ENCODE data around the gene RSRP1.

RSRP1 gene

GRCh38 chr1:25216123-25216522 is 31.1 kb downstream of the RSRP1 start:
- DNase-seq (no peak), ATAC-seq (no peak)
- Mint-ChIP-seq H3K4me3 (no peak overlapping the region), H3K27me3 (peaks cover 6% of the 10 kb centered on the region), H3K36me3 (ENCODE audit: low read depth) (peaks cover 1% of the 10 kb centered on the region), H3K27ac (no peak overlapping the region), H3K9me3 (no peaks in the 10 kb centered on the region), H3K4me1 (no peaks in the 10 kb centered on the region)

DNA sequence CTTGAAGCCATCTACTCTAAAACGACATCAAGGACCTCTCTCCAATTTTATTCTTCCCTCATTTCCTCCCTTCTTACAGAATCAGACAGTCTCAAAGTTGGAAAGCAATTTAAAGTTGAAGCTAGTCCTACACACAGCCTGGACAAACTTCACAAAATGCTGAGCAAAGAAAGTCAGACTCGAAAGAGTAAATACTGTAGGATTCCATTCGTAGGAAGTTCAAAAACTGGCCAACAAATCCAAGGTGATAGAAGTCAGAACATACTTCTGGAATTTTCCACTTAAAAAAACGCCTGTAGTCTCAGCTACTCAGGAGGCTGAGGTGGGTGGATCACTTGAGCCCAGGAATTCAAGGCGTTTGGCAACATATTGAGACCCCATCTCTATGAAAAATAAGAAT is 34.5 kb downstream of the RSRP1 start:
- Mint-ChIP-seq H3K27me3 (peaks cover 8% of the 10 kb centered on the region), H3K4me1 (no peaks in the 10 kb centered on the region), H3K4me3 (no peak overlapping the region), H3K27ac (no peak overlapping the region), H3K36me3 (ENCODE audit: low read depth) (no peaks in the 10 kb centered on the region), H3K9me3 (no peaks in the 10 kb centered on the region)
- ATAC-seq (no peak), DNase-seq (no peak)

DNA sequence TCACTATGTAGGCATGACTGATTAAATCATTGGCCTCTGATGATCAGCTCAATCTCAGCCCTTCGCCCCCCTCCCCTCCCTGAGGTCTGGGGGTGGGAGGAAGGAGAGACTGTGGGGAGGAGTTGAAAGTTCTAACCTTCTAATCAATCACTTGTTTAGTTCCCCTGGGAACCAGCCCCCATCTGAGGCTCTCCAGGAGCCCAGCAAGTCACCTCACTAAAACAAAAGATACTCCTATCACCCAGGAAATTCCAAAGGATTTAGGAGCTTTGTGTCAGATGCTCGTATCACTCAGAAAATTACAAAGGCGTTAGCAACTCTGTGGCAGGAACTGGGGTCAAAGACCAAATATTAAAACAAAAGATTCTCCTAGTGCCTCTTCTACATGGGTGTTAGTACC is 36.5 kb downstream of the RSRP1 start:
- Mint-ChIP-seq H3K27ac (no peak overlapping the region), H3K36me3 (ENCODE audit: low read depth) (no peaks in the 10 kb centered on the region), H3K9me3 (no peaks in the 10 kb centered on the region), H3K27me3 (peaks cover 8% of the 10 kb centered on the region), H3K4me1 (no peaks in the 10 kb centered on the region), H3K4me3 (no peak overlapping the region)
- DNase-seq, result no peak
- no peak for ATAC-seq

GRCh38 chr1:25209516-25209915 is 37.7 kb downstream of the RSRP1 start:
- DNase-seq, result no peak
- H3K36me3 Mint-ChIP-seq (ENCODE audit: low read depth), result no peaks in the 10 kb centered on the region
- no peaks in the 10 kb centered on the region for H3K9me3 Mint-ChIP-seq
- H3K4me1 Mint-ChIP-seq, result no peaks in the 10 kb centered on the region
- ATAC-seq, result no peak
- peaks cover 10% of the 10 kb centered on the region for H3K27me3 Mint-ChIP-seq
- H3K27ac Mint-ChIP-seq, result no peak overlapping the region
- no peak overlapping the region for H3K4me3 Mint-ChIP-seq

DNA sequence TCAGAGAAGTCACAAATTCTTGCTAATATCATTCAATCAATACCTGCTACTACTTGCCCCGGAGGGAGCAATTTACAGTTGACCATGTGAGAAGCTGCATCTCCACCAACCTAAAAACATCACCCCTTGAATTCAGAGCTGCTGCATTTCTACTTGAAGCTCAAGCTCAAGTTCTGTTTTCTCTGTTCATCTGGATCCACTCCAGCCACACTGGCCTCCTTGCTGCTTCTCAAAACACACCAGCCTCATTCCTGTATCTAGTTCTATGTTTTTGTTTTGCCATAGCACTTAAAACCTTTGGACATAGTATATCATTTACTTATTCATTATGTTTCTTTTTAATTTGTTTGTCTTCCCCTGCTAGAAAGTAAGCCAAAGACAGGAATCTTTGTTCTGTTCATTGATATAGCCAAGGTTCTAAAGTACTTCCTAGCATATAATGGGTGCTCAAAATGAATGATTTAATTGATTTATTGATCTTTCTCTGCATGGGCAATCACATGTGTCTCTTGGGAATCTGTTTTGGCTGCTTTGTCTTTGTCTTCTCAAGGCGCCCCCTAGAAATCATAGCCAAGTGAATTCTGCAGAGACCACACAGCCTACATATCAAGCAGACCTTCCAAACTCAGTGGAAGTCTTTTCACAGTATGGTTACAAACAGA is 38.6 kb downstream of the RSRP1 start:
- peaks cover 10% of the 10 kb centered on the region for H3K27me3 Mint-ChIP-seq
- no peaks in the 10 kb centered on the region for H3K4me1 Mint-ChIP-seq
- no peak overlapping the region for H3K4me3 Mint-ChIP-seq
- DNase-seq (no peak), ATAC-seq (no peak)
- no peak overlapping the region for H3K27ac Mint-ChIP-seq
- H3K9me3 Mint-ChIP-seq, result no peaks in the 10 kb centered on the region
- no peaks in the 10 kb centered on the region for H3K36me3 Mint-ChIP-seq (ENCODE audit: low read depth)

DNA sequence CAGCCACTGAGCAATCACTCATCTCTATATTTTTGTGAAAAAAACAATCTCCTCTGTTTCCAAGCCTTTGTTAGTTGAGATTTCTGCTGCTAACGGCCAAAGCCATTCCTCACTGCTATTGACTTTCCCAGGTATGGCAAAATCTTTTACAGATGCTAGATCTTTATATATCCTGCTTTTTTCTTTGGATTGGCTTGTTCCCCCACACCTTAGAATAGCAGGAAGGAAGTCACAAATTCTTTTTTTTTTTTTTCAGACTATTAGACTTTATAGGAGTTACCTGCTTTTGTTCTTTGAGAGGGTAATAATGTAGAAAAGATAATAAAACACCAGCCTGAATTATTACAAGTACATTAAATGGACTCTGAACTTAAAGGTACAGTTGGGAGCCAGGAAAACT is 39.2 kb downstream of the RSRP1 start:
- no peaks in the 10 kb centered on the region for H3K9me3 Mint-ChIP-seq
- H3K4me3 Mint-ChIP-seq, result no peak overlapping the region
- ATAC-seq (no peak), DNase-seq (no peak)
- no peaks in the 10 kb centered on the region for H3K4me1 Mint-ChIP-seq
- peaks cover 10% of the 10 kb centered on the region for H3K27me3 Mint-ChIP-seq
- H3K36me3 Mint-ChIP-seq (ENCODE audit: low read depth), result no peaks in the 10 kb centered on the region
- H3K27ac Mint-ChIP-seq, result no peak overlapping the region

GRCh38 chr1:25206201-25206600 is 41.1 kb downstream of the RSRP1 start:
- no peaks in the 10 kb centered on the region for H3K9me3 Mint-ChIP-seq
- H3K27ac Mint-ChIP-seq, result no peak overlapping the region
- no peak for ATAC-seq
- H3K4me1 Mint-ChIP-seq, result no peaks in the 10 kb centered on the region
- H3K4me3 Mint-ChIP-seq, result no peak overlapping the region
- no peaks in the 10 kb centered on the region for H3K36me3 Mint-ChIP-seq (ENCODE audit: low read depth)
- peaks cover 4% of the 10 kb centered on the region for H3K27me3 Mint-ChIP-seq
- no peak for DNase-seq

- no peak overlapping the region for H3K27ac Mint-ChIP-seq
- no peaks in the 10 kb centered on the region for H3K4me1 Mint-ChIP-seq
- H3K9me3 Mint-ChIP-seq, result no peaks in the 10 kb centered on the region
- no peak overlapping the region for H3K4me3 Mint-ChIP-seq
- ATAC-seq, result no peak
- H3K36me3 Mint-ChIP-seq (ENCODE audit: low read depth), result no peaks in the 10 kb centered on the region
- H3K27me3 Mint-ChIP-seq, result peaks cover 4% of the 10 kb centered on the region
- DNase-seq, result no peak
Measured at GRCh38 chr1:25205786-25206185, 41.5 kb downstream of the RSRP1 start.

DNA sequence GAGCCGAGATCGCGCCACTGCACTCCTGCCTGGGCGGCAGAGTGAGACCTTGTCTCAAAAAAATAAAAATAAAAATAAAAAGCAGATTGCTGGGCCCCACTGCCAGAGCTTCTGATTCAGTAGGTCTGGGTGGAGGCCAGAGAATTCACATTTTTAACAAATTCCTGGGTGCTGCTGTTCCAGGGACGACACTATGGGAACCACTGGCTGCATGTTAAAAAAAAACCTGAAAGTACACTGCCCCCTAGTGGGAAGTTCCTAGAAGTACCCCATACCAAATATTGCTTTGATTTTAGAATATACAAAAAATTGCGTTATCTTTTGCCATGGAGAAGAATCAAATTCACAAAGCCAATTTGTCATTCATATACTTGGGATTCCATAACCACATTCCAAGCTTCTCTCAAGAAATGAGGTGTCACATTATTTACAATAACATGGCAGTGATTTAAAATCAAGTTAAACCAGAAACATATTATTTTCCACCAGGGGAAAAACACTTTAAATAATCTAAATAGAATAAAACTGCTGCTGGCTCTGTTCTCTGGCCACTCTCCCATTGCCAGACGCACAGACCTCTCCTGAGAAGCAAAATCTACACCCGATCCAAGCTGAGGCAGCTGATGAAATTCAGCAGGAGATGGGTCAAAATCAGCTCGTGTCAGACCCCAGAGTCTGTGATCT is 42.3 kb downstream of the RSRP1 start:
- Mint-ChIP-seq H3K27me3 (peaks cover 4% of the 10 kb centered on the region), H3K4me1 (no peaks in the 10 kb centered on the region), H3K36me3 (ENCODE audit: low read depth) (no peaks in the 10 kb centered on the region), H3K4me3 (no peak overlapping the region), H3K9me3 (no peaks in the 10 kb centered on the region), H3K27ac (no peak overlapping the region)
- no peak for DNase-seq
- no peak for ATAC-seq

GRCh38 chr1:25201006-25201405 is 46.2 kb downstream of the RSRP1 start:
- no peak for DNase-seq
- no peak overlapping the region for H3K27ac Mint-ChIP-seq
- no peak overlapping the region for H3K4me3 Mint-ChIP-seq
- H3K27me3 Mint-ChIP-seq, result peaks cover 2% of the 10 kb centered on the region
- ATAC-seq, result no peak
- H3K36me3 Mint-ChIP-seq (ENCODE audit: low read depth), result no peaks in the 10 kb centered on the region
- peaks cover 12% of the 10 kb centered on the region for H3K4me1 Mint-ChIP-seq
- H3K9me3 Mint-ChIP-seq, result no peaks in the 10 kb centered on the region

DNA sequence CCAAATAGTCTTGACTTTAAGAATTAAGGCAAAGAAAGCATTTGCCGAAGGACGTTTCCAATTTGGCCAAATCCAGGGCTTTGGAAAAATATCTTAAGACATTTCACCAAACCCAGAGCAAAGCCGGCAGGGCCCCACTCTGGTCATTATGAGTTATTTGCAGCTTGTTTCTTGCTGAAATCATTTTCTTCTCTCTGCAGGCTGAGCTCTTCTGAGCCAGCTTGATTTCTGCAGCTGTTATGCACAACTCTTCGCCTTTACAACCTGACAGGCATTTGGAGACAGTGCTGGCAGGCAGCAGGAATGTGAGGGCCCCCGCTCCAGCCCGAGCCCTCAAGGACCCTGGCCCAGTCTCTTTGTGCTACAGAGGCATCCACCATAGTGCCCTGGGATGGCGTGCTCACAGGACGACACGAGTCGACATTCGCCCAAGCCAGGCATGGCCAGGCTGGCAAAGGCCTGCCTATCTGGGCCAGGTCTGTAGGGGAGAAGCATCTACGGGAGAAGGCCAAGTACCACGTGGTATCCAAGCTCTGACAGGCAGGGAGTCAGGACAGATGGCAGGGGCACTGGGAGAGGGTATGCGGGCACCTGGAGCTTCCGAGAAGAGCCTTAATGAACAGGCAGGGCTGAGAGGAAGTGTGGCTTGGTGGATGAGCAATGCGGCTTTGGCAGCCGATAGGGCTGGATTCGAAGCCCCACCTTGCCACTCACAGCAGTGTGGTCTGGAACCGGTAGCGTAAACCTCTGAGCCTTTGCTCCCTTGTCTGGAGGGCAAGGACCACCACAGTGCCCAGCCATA is 47.2 kb downstream of the RSRP1 start:
- Mint-ChIP-seq H3K4me1 (peaks cover 12% of the 10 kb centered on the region), H3K9me3 (no peaks in the 10 kb centered on the region), H3K4me3 (no peak overlapping the region), H3K27ac (no peak overlapping the region), H3K27me3 (peaks cover 2% of the 10 kb centered on the region), H3K36me3 (ENCODE audit: low read depth) (no peaks in the 10 kb centered on the region)
- DNase-seq (no peak), ATAC-seq (no peak)

GRCh38 chr1:25198663-25199252 is 48.5 kb downstream of the RSRP1 start:
- Mint-ChIP-seq H3K4me1 (peaks cover 16% of the 10 kb centered on the region), H3K9me3 (no peaks in the 10 kb centered on the region), H3K36me3 (ENCODE audit: low read depth) (no peaks in the 10 kb centered on the region), H3K4me3 (no peak overlapping the region), H3K27ac (no peak overlapping the region), H3K27me3 (no peaks in the 10 kb centered on the region)
- ATAC-seq, result peak; percentile 61
- DNase-seq, result peak; percentile 12

- Mint-ChIP-seq H3K36me3 (ENCODE audit: low read depth) (peaks cover 2% of the 10 kb centered on the region), H3K27ac (no peak overlapping the region), H3K4me1 (peaks cover 16% of the 10 kb centered on the region), H3K27me3 (peaks cover 3% of the 10 kb centered on the region), H3K4me3 (no peak overlapping the region), H3K9me3 (no peaks in the 10 kb centered on the region)
- no peak for DNase-seq
- ATAC-seq, result peak; percentile 59
Measured at GRCh38 chr1:25197982-25198662, 49.1 kb downstream of the RSRP1 start.

DNA sequence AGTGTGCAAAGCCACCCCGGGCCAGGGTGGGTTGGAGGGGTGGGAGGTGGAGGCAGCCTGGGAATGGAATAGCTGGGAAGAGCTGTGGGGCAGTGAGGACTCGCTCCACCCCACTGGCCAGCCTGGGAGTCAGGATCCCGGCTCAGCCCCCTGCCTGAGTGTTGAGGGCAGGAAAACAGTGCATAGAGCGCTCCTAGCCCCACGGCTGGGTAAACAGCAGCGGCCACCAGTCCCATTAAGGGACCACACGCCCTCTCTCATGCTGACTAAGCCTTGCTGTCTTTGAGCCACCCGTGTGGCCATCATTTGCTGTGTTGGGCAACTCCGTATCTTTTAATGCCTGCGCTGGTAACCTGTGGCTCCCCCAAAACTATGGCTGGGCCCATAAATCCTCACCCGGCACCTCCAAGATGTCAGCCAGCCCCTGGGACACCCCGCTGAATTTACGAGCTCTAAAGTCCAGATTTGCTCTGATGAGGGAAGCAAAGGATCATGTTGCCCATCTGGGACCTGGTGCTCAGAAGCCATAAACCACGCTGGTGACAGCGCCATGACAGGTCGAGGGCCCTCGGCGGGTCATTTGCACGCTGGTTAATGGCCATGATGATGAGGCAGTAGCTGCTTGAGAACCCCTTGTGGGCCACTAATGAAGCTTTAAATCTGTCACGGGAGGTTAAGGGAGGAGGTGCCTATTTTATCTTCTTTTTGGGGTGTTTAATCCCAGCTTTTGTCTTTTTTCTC is 49.8 kb downstream of the RSRP1 start:
- no peak for DNase-seq
- Mint-ChIP-seq H3K9me3 (no peaks in the 10 kb centered on the region), H3K27me3 (peaks cover 3% of the 10 kb centered on the region), H3K4me1 (peaks cover 16% of the 10 kb centered on the region), H3K36me3 (ENCODE audit: low read depth) (peaks cover 2% of the 10 kb centered on the region), H3K27ac (no peak overlapping the region), H3K4me3 (no peak overlapping the region)
- no peak for ATAC-seq
